ENCODE data around the gene PPM1J. TPM values are rescaled to one million over a fixed set of nuclear protein-coding genes. Genes with fewer than 3 reads are reported as not detected.

PPM1J gene
- total RNA-seq, 1 experiment from 2014 or later: 0.51 TPM

DNA sequence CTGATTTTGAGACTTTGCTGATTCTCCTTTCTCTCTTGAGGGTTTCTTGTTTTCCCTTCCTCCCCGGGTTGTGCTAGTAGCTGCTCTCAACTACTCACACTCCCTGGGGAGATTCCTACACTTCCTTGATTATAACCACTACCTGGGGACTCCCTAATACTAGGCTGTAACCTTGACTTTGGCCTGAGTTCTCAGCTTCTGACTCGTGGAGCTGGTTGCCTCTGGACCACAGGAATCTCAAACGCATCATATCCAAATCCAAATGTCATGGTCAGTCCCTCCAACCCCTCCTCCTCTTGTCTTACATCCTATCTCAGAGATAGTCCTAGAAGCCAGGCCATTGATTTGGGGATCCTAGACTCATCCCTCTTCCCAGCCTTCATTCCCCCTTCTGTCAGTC, 28.7 kb downstream of the PPM1J start:
- CTCF ChIA-PET: no interaction called here
- no peak overlapping the region for H3K4me3 ChIP-seq (ENCODE audit: low read depth in 2 of 2, low read length in 2 of 2)
- H3K36me3 ChIP-seq (ENCODE audit: control insufficient read depth, insufficient read depth, low read length): no peaks in the 10 kb centered on the region; the same call in 1 of the 2 replicates
- intact Hi-C loops (cut with micrococcal nuclease; ENCODE audit: unreplicated experiment): no loop called here
- no peak for TF ChIP-seq CTCF (IDR thresholded peaks at IDR 0.05)
- no peak for TF ChIP-seq REST (IDR thresholded peaks at IDR 0.05; ENCODE audit: insufficient read depth in 1 of 2, low read depth in 2 of 2, low read length in 1 of 2)
- no peak for TF ChIP-seq POLR2AphosphoS5 (IDR thresholded peaks at IDR 0.05; ENCODE audit: low read depth, low read length)
- no peak for TF ChIP-seq SIN3A (IDR thresholded peaks at IDR 0.05; ENCODE audit: borderline replicate concordance, insufficient read depth, low read depth, low read length)
- TF ChIP-seq TCF7L2 (IDR thresholded peaks at IDR 0.05; ENCODE audit: low read depth, low read length): no peak
- POLR2A ChIA-PET: no interaction called here
- no peaks in the 10 kb centered on the region for H3K4me1 ChIP-seq (ENCODE audit: control insufficient read depth, insufficient read depth, low read length)
- H3K27me3 ChIP-seq (ENCODE audit: control insufficient read depth, insufficient read depth, low read length): no peaks in the 10 kb centered on the region
- ATAC-seq (no peak), DNase-seq (ENCODE audit: low read depth, low spot score) (no peak)
- no peak overlapping the region for H3K27ac ChIP-seq (ENCODE audit: low read length)
- no TSS peak for BruUV-seq (replicated peaks)
- in situ Hi-C loops (cut with HindIII; ENCODE audit: low pct_unique_long_range_greater_than_20kb, low sequenced_read_pairs): no loop called here
- no peaks in the 10 kb centered on the region for H3K9me3 ChIP-seq (ENCODE audit: control insufficient read depth, insufficient read depth, low read depth, low read length)

GRCh38 chr1:112685913-112686312, 29.2 kb downstream of the PPM1J start:
- ATAC-seq: no peak
- no peak for TF ChIP-seq TCF7L2 (IDR thresholded peaks at IDR 0.05; ENCODE audit: low read depth, low read length)
- no peak for TF ChIP-seq CTCF (IDR thresholded peaks at IDR 0.05)
- no peak for TF ChIP-seq REST (IDR thresholded peaks at IDR 0.05; ENCODE audit: insufficient read depth in 1 of 2, low read depth in 2 of 2, low read length in 1 of 2)
- no peak for TF ChIP-seq SIN3A (IDR thresholded peaks at IDR 0.05; ENCODE audit: borderline replicate concordance, insufficient read depth, low read depth, low read length)
- ChIA-PET CTCF (no interaction called here), POLR2A (no interaction called here)
- H3K27me3 ChIP-seq (ENCODE audit: control insufficient read depth, insufficient read depth, low read length): no peaks in the 10 kb centered on the region
- no peak overlapping the region for H3K27ac ChIP-seq (ENCODE audit: low read length)
- TSS peak; percentile 44 for BruUV-seq (replicated peaks)
- H3K9me3 ChIP-seq (ENCODE audit: control insufficient read depth, insufficient read depth, low read depth, low read length): no peaks in the 10 kb centered on the region
- in situ Hi-C loops (cut with HindIII; ENCODE audit: low pct_unique_long_range_greater_than_20kb, low sequenced_read_pairs) (no loop called here), intact Hi-C loops (cut with micrococcal nuclease; ENCODE audit: unreplicated experiment) (no loop called here)
- H3K4me1 ChIP-seq (ENCODE audit: control insufficient read depth, insufficient read depth, low read length): no peaks in the 10 kb centered on the region
- no peaks in the 10 kb centered on the region; the same call in 1 of the 2 replicates for H3K36me3 ChIP-seq (ENCODE audit: control insufficient read depth, insufficient read depth, low read length)
- H3K4me3 ChIP-seq (ENCODE audit: low read depth in 2 of 2, low read length in 2 of 2): no peak overlapping the region
- DNase-seq (ENCODE audit: low read depth, low spot score): no peak

Measured in Panc1 (cell line).